D341Med (cell line): ENCODE results near the gene DCST2.
"Not testable (repeated sequence)": the region's sequence is repeated elsewhere in the genome, so short reads cannot be mapped to it uniquely, and the experiment has no call there.

Experiments
- DNase-seq: peaks from one replicate; pipeline ENCODE4 v3.0.0; 2012; ENCODE audit warnings: low spot score

The DCST2 gene

DNA sequence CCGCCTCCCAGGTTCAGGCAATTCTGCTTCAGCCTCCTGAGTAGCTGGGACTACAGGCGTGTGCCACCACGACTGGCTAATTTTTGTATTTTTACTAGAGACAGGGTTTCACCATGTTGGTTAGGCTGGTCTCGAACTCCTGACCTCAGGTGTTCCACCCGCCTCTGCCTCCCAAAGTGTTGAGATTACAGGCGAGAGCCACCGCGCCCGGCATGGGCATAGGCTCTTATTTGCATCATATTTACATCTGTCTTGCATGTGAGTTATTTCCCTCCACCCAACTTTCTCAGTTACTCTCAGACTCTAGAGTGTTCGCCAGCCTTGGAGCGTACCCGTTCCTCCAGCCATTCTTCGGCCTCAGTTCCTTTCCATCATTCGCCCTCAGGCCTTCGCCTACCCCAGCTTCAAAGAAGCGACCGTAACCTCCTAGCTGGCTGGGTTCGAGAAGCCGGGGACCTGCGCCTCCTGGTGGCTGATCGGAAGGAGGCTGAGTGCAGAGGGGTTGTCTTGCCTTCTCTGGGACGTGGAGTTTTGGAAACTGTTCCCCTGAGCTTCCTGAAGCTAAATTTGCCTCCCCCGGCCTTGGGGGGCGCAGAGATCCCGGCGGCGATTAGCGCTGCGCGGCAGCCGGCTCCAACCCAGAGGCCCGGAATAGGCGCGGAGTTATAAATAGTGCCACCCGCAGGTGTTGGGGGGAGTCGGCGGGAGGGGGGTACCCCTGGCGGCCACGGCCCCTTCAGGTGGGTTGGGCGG lies 34.6 kb downstream of the DCST2 start:
- peak; percentile 85 for DNase-seq

GRCh38 chr1:154998201-154998780 lies 35.3 kb downstream of the DCST2 start:
- DNase-seq = no peak

DNA sequence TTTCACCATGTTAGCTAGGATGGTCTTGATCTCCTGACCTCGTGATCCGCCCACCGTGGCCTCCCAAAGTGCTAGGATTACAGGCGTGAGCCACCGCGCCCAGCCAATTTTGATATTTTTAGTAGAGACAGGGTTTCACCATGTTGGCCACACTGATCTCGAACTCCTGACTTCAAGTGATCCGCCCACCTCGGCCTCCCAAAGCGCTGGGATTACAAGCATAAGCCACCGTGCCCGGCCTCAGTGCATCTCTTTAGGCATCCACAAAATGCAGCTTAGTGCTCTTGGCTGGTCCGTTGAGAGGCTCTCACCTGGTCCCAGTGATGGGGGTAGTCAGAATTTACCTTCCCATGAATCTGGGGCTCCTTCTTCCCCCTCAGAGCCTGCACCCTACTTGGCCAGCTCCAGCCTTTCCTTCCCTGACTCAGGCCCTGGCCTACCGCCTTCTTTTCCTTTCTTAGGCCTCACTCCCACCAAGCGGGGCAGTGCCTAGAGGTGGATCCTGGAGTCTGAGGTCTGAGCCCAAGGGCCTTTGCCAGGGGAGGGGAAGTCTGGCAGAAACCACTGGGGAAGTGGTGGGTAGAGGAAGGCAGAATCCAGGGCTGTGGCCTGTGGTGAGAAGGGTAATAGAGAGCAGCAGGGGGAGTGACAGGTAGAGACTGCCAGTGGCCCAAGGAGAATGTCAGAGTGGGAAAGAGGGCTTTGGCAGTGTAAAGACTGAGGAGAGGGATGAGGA lies 36.4 kb downstream of the DCST2 start:
- no peak for DNase-seq

DNA sequence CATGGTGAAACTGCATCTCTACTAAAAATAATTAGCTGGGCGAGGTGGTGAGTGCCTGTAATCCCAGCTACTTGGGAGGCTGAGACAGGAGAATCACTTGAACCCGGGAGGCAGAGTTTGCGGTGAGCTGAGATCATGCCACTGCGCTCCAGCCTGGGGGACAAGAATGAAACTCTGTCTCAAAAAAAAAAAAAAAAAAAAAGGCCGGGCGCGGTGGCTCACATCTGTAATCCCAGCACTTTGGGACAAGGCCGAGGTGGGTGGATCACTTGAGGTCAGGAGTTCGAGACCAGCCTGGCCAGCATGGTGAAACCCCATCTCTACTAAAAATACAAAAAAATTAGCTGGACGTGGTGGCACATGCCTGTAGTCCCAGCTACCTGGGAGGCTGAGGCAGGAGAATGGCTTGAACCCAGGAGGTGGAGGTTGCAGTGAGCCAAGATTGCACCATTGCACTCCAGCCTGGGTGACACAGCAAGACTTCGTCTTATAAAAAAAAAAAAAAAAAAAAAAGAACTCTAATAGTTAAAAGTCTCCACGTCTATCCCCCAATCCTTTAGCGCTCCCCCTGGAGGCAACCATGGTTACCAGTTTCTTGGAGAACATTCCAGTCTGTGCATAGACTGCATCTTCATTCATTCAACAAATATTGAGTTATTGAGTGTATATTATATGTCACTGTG lies 38.1 kb downstream of the DCST2 start:
- not testable (repeated sequence) for DNase-seq

DNA sequence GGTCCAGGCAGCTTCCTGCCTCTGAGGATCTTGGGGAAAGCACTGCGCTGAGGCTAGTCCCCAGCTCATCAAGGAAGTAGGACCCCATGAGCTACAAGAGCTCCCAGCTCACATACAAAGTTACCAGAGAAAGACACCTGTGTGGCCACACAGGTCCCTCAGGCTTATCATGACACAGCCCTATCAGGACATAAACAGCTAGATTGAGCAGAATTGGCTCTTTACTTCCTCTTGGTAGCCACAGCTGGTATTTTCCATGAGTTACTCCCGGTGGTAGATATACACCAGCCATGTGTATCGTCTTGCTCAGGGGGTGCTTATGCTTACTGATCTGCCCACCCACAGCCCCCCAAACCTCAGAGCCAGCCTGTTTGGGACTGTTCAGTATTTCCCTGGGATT lies 39.0 kb downstream of the DCST2 start:
- DNase-seq = no peak

DNA sequence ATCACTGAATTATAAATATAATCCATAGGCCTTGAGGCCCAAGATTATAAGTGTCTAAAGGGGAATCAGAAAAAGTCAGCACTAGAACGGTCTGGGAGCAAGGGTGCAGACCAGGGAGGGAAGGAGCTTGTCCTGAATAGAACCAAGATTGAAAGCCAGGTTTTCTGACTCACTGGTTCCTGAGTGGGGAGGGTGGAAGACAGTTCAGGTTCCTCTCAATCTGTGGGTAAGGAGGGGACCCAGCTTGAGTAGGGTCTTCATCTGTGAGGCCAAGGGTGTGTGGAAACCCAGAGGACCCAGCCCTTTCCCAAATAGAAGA lies 39.4 kb downstream of the DCST2 start:
- DNase-seq = no peak

DNA sequence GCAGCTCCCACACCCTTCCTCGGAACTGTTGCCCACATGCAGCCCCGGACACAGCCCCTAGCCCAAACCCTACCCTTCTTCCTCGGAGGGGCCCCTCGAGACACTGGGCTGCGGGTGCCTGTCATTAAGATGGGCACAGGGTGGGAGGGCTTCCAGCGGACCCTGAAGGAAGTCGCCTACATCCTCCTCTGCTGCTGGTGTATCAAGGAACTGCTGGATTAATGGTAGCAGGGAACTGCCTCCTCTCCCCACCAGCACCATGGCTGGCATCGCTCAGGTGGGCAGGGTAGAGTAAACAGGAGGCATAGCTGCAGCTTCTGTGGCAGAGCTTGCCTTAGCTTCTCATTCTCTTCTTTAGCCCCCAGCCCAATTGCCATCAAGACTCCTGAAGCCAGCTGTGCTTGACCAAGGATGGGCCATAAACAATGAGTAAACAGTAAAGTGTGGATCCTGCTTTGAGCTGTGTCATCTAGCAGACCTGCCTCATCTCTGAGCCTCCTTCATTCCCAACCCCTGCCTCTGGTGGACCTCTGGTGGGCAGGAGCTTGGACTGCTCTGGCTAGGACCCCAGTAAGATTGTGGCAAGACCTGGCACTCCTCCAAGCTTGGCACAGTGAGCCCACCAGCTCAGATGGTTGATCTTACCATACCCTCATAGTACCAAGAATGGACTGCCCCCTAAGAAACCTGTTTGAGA lies 39.9 kb downstream of the DCST2 start, which contains the start of gene LENEP:
TSS of gene LENEP (plus strand) at position 15 of the 697 bp plus-strand sequence. CDS start at position 37, 22 bp downstream.
- no peak for DNase-seq

DNA sequence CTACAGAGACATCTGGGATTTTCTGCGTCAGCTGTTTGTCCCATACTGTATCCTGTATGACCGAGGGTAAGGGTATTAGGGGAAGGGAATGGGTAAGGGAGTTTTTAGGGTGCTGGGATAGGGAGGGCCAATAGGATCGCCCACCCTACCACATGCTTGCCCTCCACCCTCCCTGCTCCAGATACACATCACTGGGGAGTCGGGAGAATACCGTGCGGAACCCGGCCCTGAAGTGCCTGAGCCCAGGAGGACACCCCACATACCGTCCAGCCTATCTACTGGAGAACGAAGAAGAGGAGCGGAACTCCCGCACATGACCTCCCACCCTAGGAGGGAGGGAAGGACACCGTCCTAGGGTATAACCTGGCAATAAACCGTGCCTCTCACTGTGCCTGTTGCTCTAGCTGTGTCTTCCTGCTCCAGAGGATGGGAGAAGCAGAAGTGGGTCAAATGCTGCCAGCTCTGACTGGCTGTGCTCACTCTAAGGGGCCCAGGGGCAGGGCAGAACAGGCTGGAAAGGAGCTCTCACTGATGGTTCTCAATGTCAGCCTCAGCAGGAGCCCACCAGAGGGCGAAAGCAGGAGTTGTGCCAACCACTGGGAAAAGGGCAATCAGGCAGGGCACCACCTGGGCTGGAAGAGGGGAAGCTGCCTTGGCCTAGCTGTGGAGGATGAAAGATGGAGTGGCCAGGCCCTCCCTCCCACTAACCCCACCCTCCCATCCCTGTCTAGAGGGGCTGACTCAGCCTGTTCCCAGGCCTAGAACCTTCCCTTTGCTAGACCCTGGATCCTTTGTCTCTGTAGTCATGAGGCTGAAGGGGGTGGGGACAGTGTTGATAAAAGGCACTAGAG lies 40.6 kb downstream of the DCST2 start:
- peak; percentile 67 for DNase-seq

GRCh38 chr1:154990276-154990675 lies 43.3 kb downstream of the DCST2 start:
- DNase-seq = no peak

DNA sequence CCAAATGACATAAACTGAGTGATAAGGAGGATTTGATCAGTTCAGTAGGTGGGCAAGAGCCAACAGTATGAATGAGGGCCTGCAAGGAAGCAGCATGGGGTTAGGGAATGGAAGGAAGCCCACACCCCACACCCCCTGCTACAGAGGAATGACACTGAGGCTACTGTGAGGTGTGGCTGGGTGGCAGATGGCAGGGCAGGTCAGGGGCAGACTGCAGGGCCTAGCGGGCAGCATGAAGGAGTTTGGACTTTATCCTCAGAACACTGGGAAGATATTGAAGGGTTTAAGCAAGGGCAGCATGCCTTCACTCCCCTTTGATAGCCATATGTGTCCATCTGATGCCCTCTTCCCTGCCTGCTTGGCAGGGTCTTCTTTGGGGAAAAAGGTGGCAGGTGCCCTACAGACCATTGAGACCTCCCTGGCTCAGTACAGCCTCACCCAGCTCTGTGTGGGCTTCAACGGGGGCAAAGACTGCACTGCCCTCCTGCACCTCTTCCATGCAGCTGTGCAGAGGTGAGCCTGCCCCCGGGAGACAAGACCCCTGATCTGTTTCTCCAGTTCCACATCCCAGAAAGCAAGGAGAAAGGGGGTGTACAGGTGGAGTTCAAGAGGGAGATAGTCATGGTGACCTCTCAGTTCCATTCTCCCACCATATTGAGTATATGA lies 44.3 kb downstream of the DCST2 start:
- DNase-seq = no peak

- no peak for DNase-seq
Measured at GRCh38 chr1:154988058-154988954, 45.3 kb downstream of the DCST2 start.

GRCh38 chr1:154987326-154987725 lies 46.3 kb downstream of the DCST2 start:
- no peak for DNase-seq

DNA sequence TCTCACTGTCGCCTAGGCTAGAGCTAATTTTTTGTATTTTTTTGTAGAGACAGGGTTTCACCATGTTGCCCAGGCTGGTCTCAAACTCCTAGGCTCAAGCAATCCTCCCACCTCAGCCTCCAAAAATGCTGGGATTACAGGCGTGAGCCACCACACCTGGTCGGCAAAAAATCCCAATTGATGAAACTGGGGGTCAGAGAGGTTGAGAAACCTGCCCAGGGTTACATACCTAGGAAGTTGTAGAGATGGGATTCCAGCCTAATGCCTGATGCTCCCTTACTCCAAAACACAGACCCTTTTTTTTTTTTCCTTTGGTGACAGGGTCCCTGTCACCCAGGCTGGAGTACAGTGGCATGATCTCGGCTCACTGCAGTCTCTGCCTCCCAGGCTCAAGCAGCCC lies 46.8 kb downstream of the DCST2 start:
- not testable (repeated sequence) for DNase-seq

- no peak for DNase-seq
Measured at GRCh38 chr1:154983776-154984466, 49.7 kb downstream of the DCST2 start.

- peak; percentile 98 for DNase-seq
Measured at GRCh38 chr1:154982897-154983648, 50.5 kb downstream of the DCST2 start, which contains the start of gene FLAD1. Gene FLAD1 (plus strand): TSS chr1:154983344. CDS start chr1:154983695, 351 bp downstream.

- DNase-seq = no peak
Measured at GRCh38 chr1:154982341-154982740, 51.2 kb downstream of the DCST2 start.

DNA sequence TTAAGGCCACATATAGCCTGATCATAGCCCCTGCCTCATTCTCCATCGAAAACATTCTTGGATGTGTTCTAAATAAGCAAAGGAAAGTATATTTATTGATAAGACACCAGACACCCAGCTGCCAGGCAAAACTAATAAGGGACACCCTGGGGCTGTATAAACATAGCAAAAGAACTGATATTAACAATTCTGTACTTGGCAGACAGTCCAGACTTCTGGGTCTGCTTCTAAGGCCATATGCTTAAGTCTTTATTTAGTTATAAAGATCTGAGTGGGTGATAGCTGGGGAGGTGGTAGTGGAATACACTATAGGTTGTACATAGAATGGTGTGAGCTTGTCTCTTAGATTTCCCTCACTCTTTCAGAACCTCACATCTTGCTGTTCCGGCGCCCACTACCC lies 55.2 kb downstream of the DCST2 start:
- no peak for DNase-seq

- DNase-seq = not testable (repeated sequence)
Measured at GRCh38 chr1:154977762-154978161, 55.8 kb downstream of the DCST2 start.
